GM19043 (cell line): ENCODE results near the gene NEDD4.
"Not testable (repeated sequence)": the region's sequence is repeated elsewhere in the genome, so short reads cannot be mapped to it uniquely, and the experiment has no call there.

Source experiments
- ATAC-seq: cut with Tn5 transposase; IDR thresholded peaks from one replicate; pipeline ENCODE4 v1.9.1; 2021; ENCODE audit warnings: low read depth; ENCODE audit not compliant: unreplicated experiment

The NEDD4 gene

GRCh38 chr15:55842897-55843296 lies 150.5 kb downstream of the NEDD4 start:
- not testable (repeated sequence) for ATAC-seq

DNA sequence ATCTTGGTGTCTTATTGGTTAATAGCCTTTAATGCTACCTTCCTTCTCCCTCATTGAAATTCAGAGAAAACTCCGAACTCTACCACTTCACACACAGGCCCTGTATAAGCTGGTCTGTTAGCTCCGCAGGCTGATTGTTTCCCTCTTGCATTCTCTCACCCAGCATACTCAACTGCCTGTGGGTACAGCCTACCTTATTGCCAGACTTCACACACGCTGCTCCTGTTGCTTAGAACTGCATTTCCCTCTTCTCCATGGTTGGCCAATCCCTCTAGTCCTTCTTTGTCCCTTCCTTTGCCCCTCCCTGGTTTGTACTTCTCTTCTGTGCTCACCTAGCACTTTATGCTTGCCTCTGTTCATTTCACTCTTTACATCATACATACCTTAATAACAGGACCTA lies 157.5 kb downstream of the NEDD4 start:
- no peak for ATAC-seq

DNA sequence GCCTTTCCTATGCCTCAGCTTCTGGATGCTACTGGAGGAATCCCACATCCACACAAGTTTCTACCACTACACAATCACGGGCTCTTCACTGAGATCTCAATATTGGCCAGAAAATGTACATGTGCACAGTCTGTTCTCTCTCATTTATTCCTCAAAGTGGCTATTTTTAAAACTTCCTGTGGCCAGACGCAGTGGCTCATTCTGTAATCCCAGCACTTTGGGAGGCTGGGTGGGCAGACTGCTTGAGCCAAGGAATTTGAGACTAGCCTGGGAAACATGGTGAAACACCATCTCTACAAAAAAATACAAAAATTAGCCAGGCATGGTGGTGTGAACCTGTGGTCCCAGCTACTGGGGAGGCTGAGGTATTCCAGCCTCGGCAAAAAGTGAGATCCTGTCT lies 159.1 kb downstream of the NEDD4 start:
- ATAC-seq: no peak

- peak; percentile 58 for ATAC-seq
Measured at GRCh38 chr15:55829826-55830225, 163.6 kb downstream of the NEDD4 start.

- ATAC-seq: no peak
Measured at GRCh38 chr15:55827955-55828354, 165.5 kb downstream of the NEDD4 start.

DNA sequence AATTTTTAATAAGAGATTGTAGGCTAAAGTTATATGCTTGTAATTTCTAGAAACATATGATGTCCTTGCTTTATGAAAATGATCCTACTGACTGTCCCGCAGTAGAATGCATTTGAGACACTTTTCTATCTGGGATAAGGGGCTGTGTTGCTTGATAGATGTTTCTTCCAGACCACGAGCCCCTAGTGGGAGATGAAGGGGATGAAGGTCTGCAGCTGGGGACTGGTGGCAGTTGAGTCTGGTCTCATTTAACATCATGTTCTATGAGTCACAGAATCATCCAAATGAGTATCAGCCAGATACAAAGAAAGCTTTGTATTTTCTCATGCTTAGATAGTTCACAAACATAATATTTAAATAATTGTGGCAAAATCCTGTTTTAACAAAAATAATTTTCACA lies 166.2 kb downstream of the NEDD4 start:
- no peak for ATAC-seq

- ATAC-seq: no peak
Measured at GRCh38 chr15:55824857-55825613, 168.4 kb downstream of the NEDD4 start.

DNA sequence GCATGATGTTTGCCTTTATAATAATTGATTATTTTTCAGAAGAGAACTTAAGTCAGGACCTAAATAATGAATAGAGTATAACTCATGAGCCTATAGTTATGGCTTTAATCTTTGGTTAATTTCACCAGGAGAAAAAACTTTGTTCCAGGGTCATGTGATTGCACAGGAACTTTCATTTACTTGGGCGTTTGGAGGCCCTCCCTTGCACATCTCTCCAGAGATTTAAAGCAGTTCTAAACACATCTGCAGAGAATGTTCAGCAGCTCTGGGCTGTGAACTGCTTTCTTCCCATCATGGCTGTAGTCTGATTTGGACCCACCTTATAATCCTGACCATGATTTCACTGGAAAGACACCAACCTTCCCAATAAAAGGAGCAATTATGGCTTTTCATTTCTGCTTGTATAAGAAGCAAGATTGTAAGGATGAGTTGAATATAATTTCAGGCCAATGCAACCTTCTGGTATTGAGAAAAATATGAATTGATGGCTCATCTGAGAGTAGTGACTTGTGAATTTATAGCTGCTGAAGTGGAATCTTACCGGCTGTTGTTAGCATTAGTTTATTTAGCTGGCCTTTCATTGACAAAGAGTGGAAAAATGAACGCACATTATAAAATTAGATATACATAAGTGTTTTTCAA lies 169.6 kb downstream of the NEDD4 start:
- no peak for ATAC-seq

DNA sequence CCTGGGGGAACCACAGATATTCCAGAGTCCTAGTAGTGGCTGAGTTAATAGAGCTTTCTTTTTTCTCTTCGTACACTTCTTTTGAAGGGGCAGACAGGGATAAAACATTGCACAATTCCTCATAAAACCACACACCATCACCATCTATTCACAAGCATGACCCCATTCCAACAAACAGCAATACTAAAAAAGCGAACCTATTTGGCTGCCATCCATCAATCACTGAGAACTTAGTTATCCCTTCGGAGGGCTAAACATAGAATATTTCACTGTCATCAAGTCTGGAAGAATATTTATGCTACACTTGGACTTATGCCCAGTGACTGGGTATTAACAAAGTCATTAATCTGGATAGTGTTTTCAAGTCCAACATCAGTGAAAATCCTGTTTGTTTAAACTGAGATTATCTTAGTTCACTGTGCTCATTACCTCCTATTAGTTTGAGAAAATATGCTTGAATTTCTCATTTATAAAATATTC lies 170.2 kb downstream of the NEDD4 start:
- ATAC-seq: no peak

DNA sequence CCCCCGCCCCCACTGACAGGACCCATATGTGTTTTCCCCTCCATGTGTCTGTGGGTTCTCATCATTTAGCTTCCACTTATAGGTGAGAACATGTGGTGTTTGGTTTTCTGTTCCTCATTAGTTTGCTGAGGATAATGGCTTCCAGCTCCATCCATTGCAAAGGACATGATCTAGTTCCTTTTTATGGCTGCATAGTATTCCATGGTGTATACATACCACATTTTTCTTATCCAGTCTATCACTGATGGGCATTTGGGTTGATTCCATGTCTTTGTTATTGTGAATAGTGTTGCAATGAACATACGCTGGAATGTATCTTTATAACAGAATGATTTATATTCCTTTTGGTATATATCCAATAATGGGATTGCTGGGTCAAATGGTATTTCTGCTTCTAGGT lies 171.7 kb downstream of the NEDD4 start:
- not testable (repeated sequence) for ATAC-seq

DNA sequence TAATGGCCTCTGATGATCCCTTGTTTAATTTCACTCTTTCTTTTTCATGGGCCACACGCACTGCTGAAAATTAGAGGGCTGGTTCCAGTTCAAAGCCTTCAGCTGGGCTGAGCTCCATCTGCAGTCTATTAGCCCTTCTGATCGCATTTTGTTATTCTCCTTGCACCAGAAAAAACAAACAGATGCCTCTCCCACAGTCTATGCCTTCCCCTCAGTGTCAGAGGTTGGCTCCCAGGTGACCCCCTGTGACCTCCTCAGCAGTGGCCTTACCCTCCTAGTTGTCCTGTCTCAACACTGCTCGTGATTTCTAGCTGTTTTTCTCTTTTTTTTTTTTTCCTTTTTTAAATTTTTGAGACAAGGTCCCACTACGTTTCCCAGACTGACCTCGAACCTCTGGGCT lies 173.4 kb downstream of the NEDD4 start:
- ATAC-seq: no peak

DNA sequence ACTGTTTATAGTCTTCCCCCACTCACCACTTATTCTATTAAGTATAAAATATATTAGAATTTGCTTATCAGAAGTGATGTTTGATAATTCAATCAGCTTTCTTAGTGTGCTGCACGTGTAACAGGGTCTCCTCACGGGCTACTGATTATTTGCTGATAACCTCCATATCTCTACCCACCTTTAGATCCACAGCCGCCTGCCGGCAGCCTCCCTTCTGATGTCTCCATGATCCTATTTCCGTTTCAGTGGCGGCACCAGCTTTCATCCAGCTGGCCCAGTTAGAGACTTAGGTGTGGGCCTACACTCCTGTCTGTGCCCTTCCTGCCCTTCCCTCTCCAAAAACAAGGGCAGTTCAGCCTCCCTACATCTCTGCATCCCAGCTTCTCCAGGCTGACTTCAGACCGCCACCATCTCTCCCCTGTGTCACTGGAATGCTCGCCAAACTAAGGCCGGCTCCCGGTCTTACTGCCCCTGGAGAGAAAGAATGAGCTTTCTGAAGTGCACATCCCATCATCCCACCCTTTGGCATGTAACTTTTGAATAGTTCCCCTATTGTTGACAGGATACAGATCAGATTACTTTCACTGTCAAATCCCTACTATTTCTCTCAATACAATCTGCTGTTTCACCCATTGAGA lies 173.9 kb downstream of the NEDD4 start:
- ATAC-seq: no peak

GRCh38 chr15:55816017-55816416 lies 177.4 kb downstream of the NEDD4 start:
- no peak for ATAC-seq

DNA sequence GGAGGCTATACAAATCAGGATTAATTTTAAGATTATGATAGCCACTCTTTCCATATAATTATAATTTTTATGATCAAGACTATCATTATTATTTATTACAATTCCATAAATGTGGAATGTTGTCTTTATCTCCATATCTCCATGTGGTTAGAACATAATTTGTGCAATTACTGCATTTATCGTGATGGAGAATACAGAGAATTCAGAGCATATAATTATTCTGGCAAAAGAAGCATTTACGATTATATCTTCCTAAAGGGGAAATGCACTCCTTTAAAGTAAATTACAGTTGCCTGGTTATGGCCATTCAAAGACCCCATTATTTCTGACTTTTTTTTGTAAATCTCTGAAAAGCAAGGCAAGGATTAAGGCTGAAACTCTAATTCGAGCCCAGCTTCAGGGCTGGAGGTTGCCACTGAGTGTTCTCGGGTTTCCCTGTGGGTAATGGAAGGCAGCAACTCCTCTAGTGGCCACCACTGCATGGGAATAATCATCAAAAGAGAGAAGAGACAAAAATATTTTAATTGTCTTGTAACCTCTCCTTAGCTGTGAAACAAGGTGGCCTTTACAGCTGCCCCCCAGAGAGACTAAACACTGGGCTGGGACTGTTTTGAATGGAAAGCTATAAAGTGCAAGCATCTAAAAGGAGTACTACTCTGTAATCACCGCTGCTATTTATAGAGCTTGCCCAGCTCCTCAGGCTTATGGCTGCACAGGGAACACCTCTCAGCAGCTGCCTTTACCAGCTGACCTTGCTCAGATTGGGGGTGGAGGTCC lies 190.6 kb downstream of the NEDD4 start:
- ATAC-seq: no peak

GRCh38 chr15:55800216-55800615 lies 193.2 kb downstream of the NEDD4 start:
- no peak for ATAC-seq

DNA sequence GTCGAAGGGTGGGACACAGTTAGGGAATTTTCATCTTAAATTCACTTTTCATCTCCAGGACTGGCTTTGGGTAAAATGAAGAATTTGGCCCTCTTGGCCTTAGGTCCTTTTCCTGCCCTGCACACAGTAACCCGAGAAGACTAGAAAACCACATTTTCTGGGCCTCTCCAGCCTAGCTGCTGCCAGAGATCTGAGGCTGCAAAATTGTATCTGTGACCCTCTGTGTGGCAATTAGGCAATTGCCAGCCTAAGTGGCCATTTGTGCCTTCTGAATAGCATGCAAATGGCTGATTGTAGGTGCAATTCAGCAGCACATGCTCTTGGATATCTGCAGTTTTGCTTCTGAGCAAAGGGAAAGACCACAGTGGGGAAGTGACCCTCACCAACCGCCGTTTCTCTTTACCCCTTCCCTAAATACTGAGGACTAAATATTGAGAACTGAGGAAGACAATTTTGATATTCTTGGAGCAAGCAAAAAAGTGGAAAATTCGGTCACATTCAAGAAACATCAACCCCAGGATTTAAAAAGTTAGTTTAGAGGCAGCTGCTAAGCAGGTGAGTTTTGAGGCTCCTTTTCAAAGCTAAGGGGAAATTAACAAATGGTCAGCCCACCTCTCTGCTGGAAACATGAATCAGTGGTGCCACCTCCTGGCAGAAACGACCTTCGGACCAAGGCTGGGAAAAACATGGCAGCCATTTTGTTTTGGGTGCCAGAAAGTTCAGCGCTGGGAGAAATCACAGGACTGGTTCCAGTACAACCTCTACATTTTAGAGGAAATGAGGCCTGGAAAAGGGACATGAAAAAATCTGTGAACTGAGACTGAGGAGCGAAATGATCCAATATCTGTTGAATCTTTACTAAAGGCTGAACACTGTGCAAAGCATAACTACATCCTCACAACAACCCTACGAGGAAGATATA lies 193.9 kb downstream of the NEDD4 start:
- ATAC-seq: no peak

DNA sequence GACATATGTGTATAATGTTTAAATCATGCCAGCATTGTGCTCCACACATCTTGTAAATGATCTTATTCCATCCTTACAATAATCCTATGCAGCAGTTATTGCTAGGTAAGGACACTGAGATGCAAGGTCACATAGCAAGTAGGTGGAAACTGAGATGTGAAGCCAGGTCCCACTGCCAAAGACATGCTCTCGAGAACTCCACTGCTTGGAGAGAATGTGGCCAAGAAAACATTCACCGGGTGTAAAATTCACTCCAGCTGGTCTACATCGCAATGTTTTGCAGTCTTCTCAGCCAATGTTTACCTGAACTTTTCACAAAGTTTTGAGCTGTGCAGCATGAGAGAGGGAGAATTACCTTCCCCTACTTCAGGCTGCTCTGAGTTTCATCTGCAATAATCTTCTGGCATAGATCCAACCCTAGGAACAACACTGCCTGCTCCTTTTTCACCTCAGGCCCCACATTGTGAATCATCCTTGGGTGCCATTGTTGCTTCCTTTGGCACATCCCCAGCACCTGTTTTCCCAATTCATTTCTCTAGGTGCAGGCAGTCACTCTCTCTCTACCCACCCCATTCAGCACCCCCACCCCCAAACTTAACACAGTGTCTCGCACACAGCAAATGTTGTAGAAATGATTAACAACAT lies 197.0 kb downstream of the NEDD4 start:
- no peak for ATAC-seq

GRCh38 chr15:55795031-55795430 lies 198.4 kb downstream of the NEDD4 start:
- no peak for ATAC-seq
